SK-N-MC (cell line): ENCODE data around the gene ADAMTSL1.

Experiments
- DNase-seq: peaks from one replicate; pipeline ENCODE4 v3.0.0-alpha.2; 2011; ENCODE audit warnings: low read depth, low spot score
- H3K27ac ChIP-seq: fragments of 200-600 bp; sonication (generic); 2 replicates; pipeline ENCODE4 v1.5.1; 2016; ENCODE audit warnings: mixed run types
- H3K36me3 ChIP-seq: fragments of 200-600 bp; sonication (generic); 2 replicates; pipeline ENCODE4 v1.6.1; 2017; ENCODE audit warnings: antibody characterized with exemption, low read length, mixed read lengths; ENCODE audit not compliant: insufficient read depth
- H3K4me3 ChIP-seq: fragments of 200-600 bp; sonication (generic); 2 replicates; pipeline ENCODE4 v1.5.1; 2016
- H3K9ac ChIP-seq: fragments of 200-600 bp; sonication (generic); 2 replicates; pipeline ENCODE4 v1.8.0; 2017; ENCODE audit warnings: mixed run types, mixed read lengths; ENCODE audit not compliant: insufficient read length
- H3K9me3 ChIP-seq: fragments of 200-600 bp; sonication (generic); 2 replicates; pipeline ENCODE4 v1.6.1; 2017; ENCODE audit warnings: low read depth, mild to moderate bottlenecking, antibody characterized with exemption, low read length, moderate library complexity, mixed read lengths
- EZH2 ChIP-seq: fragments of 200-600 bp; sonication (generic); IDR thresholded peaks from one replicate; pipeline ENCODE4 v1.6.1; 2017; ENCODE audit warnings: antibody characterized with exemption
- FOXP2 ChIP-seq: optimal IDR thresholded peaks from 2 replicates; pipeline ENCODE3; 2011; ENCODE audit warnings: mild to moderate bottlenecking, moderate library complexity; ENCODE audit not compliant: insufficient read depth; ENCODE audit errors: extremely low read length, control extremely low read depth
- POLR2AphosphoS5 ChIP-seq: IDR thresholded peaks from 2 replicates; pipeline ENCODE4 v1.6.1; 2012; ENCODE audit warnings: mild to moderate bottlenecking, low read depth, low read length, borderline replicate concordance

The ADAMTSL1 gene

GRCh38 chr9:18688581-18689565 is 214.9 kb downstream of the ADAMTSL1 start:
- Histone ChIP-seq H3K9ac (no peak overlapping the region), H3K36me3 (no peaks in the 10 kb centered on the region), H3K27ac (no peak overlapping the region), H3K9me3 (no peaks in the 10 kb centered on the region), H3K4me3 (no peak overlapping the region)
- TF ChIP-seq FOXP2, result no peak
- no peak for DNase-seq

DNA sequence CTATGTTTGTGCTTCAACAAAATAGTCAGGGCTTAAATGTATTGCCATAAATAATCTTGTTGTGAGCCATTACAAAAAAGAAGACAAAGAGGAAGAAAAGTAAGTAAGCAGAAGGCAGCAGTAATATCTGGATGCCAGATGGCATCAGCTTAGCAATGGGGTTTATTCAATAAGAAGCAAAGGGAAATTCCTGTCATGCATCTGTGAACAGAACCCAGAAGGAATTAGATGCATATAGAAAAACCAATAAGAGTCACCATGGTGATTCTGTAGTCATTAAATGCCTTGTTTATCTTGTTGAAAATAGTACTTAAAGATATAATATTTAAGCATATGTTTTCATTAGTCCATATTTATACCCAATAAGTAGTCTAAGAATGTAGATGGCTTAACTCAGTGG is 216.0 kb downstream of the ADAMTSL1 start:
- no peaks in the 10 kb centered on the region for H3K9me3 ChIP-seq
- H3K27ac ChIP-seq, result no peak overlapping the region
- H3K9ac ChIP-seq, result no peak overlapping the region
- H3K4me3 ChIP-seq, result no peak overlapping the region
- H3K36me3 ChIP-seq, result no peaks in the 10 kb centered on the region
- DNase-seq, result no peak
- TF ChIP-seq POLR2AphosphoS5, result no peak
- TF ChIP-seq FOXP2, result no peak
- no peak for TF ChIP-seq EZH2

DNA sequence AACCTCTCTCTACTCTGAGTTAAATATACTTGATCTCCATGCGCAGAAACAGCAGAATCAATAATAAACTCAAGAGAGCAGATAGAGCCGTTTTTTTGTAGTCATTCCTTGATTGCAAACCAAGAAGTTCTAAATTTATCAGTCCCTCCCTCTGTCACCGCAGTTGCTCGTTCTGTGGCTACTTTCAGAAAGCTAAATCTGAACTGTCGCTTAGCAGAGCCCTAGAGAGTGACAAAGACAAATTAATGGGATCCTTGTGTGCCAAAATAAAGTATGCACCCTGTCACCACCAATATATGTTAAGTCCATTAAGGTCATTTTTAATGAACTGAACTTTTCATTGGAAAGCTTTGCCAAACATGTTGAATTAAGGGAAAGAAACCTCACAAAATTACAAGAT is 218.3 kb downstream of the ADAMTSL1 start:
- TF ChIP-seq EZH2 (no peak), FOXP2 (no peak), POLR2AphosphoS5 (no peak)
- Histone ChIP-seq H3K9me3 (no peaks in the 10 kb centered on the region), H3K9ac (no peak overlapping the region), H3K4me3 (no peak overlapping the region), H3K27ac (no peak overlapping the region), H3K36me3 (no peaks in the 10 kb centered on the region)
- no peak for DNase-seq

DNA sequence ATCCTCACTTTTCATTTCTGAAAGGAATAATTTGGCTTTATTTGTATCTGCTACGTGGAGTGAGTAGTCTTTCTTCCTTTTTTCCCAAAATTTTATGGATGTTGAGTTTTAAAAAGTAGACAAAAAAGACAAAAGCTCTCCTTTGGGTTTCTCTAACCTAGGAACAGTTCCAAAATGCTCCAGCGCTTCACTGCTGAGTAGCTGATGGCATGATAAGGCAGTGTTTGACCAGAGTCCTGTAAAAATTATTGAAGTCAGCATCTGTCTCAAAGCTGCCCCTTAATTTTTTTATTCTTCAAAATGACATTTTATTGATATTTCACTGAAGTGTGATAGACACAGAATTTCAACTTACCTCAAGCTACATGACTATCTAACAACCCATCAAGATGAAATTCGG is 219.0 kb downstream of the ADAMTSL1 start:
- no peaks in the 10 kb centered on the region for H3K36me3 ChIP-seq
- no peak overlapping the region for H3K4me3 ChIP-seq
- no peak overlapping the region for H3K9ac ChIP-seq
- H3K27ac ChIP-seq, result no peak overlapping the region
- TF ChIP-seq EZH2 (no peak), POLR2AphosphoS5 (no peak), FOXP2 (no peak)
- no peaks in the 10 kb centered on the region for H3K9me3 ChIP-seq
- DNase-seq, result no peak

GRCh38 chr9:18694959-18695668 is 221.2 kb downstream of the ADAMTSL1 start:
- H3K9me3 ChIP-seq, result no peaks in the 10 kb centered on the region
- DNase-seq, result no peak

GRCh38 chr9:18698992-18699391 is 225.0 kb downstream of the ADAMTSL1 start:
- H3K9ac ChIP-seq, result no peak overlapping the region
- no peak overlapping the region for H3K27ac ChIP-seq
- no peak for DNase-seq
- no peak for TF ChIP-seq FOXP2
- no peaks in the 10 kb centered on the region for H3K36me3 ChIP-seq
- no peaks in the 10 kb centered on the region for H3K9me3 ChIP-seq
- H3K4me3 ChIP-seq, result no peak overlapping the region

More at GRCh38 chr9:18694959-18695668, 221.2 kb downstream of the ADAMTSL1 start:
- Histone ChIP-seq H3K4me3 (no peak overlapping the region), H3K27ac (no peak overlapping the region), H3K9ac (no peak overlapping the region), H3K36me3 (no peaks in the 10 kb centered on the region)
- TF ChIP-seq EZH2 (no peak), POLR2AphosphoS5 (no peak), FOXP2 (no peak)

- H3K4me3 ChIP-seq, result no peak overlapping the region
- no peak overlapping the region for H3K9ac ChIP-seq
- no peak for TF ChIP-seq FOXP2
- TF ChIP-seq EZH2, result no peak
- no peak for TF ChIP-seq POLR2AphosphoS5
- H3K9me3 ChIP-seq, result no peaks in the 10 kb centered on the region
- no peak overlapping the region for H3K27ac ChIP-seq
- no peak for DNase-seq
- no peaks in the 10 kb centered on the region for H3K36me3 ChIP-seq
These were observed 225.8 kb downstream of the ADAMTSL1 start for GRCh38 chr9:18699764-18700163.

GRCh38 chr9:18700714-18701113 is 226.8 kb downstream of the ADAMTSL1 start:
- Histone ChIP-seq H3K9ac (no peak overlapping the region), H3K27ac (no peak overlapping the region), H3K4me3 (no peak overlapping the region), H3K9me3 (no peaks in the 10 kb centered on the region), H3K36me3 (no peaks in the 10 kb centered on the region)
- no peak for DNase-seq
- no peak for TF ChIP-seq POLR2AphosphoS5
